HS-5 (cell line): Measurements from ENCODE around the gene SORD.
"Not testable (repeated sequence)": the region's sequence is repeated elsewhere in the genome, so short reads cannot be mapped to it uniquely, and the experiment has no call there.

Experiments
- DNase-seq: peaks from one replicate; pipeline ENCODE4 v3.0.0-alpha.2; 2012; ENCODE audit warnings: low read depth

SORD gene

GRCh38 chr15:45097466-45097865, 74.5 kb downstream of the SORD start:
- no peak for DNase-seq

DNA sequence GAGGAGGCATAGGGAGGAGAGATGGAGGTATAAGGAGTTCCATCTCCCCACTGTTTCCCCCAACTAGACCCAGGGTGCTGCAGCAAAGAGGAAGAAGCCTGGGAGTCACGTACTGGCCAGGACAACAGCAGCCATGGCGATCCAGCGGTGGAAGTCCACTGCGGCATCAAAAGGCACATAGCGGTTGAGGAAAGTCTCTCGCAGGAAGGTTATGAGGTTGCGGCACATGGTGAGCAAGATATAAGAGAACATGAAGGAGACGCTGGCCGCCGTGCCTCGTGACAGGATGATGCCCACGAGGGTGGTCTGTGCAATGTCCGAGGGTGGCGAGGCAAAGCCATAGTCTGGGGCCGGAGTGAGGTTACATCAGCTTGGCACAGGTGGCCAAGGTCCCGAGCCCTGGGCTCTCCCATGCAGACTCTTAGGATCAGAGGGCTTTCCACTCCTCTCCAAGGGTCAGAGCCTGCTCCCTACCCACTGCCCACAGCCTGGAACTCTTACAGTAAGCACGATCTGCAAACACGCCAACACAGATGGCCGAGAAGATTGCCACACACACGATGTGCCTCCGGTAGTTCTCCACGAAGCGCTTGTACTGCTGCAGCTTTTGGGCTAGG, 76.7 kb downstream of the SORD start:
- DNase-seq: no peak

DNA sequence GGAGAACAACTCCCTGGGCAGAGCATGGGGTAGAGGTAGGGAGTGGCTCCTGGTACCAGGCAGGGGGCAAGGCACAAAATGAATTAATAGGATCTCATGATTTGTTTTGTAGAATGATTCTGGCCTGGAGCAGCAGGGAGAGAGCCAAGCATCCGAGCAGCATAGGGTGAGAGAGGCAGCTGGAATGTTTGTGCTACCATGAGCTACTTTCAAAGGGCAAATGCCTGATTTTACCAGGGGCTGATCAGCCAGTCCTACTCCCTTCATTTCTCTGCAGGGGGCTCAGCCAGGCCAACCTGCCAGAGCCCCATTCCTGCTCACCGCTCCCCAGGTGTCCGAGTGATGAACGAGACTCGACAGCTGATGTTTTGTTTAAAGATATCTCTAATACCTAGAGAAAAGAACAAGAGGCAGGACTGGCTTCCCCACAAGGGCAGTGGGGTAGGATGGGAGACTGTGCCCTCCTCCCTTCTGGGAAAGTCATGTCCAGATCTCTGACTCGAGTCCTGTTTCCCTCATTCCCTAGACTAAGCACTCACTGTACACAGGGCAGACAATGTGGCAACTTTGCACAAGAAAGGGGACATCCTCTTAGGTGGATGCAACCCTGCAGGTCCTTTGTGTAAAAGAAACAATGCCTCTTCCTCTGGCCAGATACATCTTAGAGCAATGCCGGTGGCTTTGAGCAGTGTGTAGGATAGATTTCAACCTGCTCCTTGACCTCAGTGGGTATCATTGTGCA, 78.1 kb downstream of the SORD start:
- DNase-seq: no peak

GRCh38 chr15:45101749-45102148, 78.8 kb downstream of the SORD start:
- DNase-seq: no peak

- DNase-seq: no peak
Observed at GRCh38 chr15:45102226-45102625, 79.2 kb downstream of the SORD start.

- DNase-seq: not testable (repeated sequence)
Observed at GRCh38 chr15:45104170-45104569, 81.2 kb downstream of the SORD start.

DNA sequence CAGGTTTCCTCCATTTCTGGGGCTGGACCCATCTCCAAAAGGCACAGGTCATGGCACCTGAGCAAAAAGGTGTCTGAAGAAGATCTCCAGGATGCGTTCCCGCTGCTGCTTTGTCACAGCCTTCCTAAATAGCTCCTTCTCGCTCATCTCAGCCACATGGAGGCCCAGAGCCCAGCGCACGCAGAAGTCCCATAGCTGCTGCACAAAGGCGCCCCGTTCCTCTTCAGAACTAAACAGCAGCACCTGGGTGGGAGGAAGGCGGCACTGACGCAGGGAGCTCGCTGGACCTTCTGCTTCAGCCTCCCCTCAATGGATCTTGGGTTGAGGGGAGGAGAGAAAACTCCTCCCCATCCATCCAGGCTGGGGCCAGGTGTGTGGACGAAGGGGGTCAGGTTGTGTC, 82.6 kb downstream of the SORD start:
- DNase-seq: no peak

DNA sequence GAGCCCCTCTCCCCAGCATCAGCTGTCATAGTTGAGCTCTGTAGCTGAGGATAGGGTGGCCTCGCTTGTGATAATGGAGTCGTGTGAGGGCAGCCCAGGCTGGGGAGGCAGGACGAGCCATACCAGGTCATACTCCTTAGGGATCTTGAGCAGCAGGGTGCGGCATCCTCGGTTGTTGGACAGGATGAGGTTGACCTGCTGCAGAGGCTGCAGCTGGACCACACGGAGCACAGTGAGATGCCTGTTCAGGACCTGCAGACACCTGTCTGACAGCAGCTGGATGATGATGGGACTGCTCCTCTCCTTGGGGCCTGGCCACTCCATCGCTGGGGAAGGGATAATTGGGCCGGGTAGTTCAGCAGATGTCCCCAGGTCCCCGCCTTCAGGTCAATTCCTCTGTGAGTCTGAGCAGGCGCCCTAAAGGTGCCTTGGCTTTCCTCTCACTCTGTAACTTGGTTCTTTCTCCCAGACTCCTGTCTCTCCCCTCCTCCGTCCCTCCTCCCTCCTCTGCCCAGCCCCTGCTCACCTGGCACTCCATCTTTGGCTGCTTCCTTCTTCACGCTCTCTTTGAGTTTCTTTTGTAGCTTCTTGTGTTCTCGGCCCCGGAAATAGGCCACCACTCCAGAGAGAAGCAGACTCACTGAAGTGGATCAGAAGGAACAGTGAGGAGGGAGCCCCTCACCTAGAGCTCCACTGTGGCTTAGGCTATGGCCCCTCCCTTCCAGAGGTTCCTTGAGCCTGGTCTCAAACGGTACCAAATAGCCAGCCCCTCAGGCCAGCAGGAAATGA, 83.2 kb downstream of the SORD start:
- no peak for DNase-seq

DNA sequence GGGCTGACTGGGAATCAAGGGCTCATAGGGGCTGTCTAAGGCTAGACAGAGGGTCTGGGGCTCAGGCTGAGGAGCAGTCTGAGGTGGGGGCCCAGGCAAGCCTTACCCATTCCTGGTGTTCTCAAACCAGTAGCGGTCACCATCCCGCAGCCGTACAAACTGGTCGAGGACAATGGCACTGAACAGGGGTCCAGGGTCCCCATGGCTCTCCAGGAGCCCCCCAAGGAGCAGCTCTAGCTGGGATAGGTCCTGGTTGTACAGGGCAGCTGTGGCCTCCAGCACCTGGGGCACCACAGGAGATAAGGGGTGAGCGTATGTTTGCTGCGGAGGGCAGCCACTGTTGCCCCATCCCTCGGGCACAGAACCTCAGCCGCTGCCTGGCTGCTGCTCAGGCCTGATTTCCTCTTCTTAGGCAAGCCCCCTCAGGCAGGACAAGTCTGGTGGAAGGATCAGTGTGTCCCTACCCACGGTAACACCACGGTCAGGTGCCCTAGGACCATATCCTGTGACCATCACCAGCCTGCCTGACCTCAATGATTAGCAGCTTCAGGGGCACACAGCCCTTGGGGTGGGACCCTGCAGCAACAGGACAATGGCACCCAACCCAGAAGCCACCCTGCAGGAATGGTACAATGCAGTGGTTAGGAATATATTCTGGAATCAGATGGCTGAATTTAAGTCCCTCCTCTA, 85.1 kb downstream of the SORD start:
- no peak for DNase-seq

DNA sequence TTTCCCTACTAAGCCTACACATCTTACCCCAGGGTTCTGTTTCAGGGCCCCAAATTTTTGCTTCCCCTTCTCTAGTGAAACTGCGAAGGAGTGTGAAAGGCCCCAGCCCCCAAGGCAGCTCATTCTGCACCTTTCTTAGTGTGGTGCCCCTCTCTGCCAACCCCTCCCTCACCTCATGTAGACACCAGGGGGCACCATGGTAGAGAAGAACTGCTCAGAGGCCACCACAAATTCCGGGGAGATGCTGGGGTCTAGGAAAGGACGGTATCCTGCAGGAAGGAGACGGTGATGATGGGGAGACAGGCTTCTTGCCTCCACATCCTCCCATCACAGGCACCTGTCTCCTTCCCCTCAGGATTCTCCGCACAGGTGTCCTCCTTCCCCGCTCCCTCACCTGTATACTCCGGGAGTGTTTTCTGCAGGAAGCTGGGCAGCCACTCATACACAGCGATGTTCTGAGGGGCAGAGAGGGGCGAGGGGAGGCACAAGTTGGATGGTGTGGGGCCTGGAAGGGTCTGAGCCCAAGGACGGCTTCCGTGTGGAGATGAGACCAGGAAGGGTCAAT, 87.3 kb downstream of the SORD start:
- no peak for DNase-seq

- no peak for DNase-seq
Observed at GRCh38 chr15:45111390-45112142, 88.6 kb downstream of the SORD start.

GRCh38 chr15:45112143-45112590, 89.2 kb downstream of the SORD start:
- DNase-seq: no peak

DNA sequence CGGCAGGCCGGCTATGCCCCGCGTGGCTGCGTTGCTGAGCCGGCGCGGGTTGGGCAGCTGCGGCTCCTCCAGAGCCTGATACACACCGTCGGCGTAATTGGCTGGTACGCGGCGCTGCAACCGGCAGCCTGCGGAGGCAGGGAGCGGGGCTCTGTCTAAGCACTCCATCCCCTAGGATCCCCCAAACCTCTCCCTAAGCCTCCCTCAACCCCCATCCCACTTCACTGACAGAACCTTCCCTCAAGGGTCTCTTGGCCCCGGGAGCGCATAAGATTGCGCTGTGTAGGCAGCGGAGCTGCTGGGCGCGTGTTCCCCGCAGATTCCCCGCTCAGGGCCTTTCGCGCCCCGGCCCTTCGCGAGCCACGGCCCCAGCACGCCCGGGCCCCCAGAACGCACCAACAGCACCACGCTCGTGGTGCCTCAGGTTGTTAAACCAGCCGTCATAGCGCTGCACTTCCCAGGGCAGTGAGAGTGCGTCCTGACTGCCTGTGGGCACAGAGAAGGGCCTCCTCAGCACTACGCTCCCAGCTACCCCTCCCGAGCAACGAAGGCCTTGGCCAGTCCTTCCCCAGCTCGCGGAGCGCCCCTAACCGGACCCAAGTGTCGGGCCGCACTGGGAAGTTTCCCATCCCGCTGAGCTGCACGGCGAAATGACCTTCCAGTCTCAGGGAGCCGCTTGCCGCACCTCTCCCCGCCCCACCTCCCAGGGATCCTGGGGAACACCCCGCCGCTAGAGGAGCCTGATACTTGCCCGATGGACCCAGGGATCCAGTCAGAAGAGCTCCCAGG, 89.8 kb downstream of the SORD start:
- no peak for DNase-seq

- no peak for DNase-seq
Observed at GRCh38 chr15:45113380-45113990, 90.5 kb downstream of the SORD start.

DNA sequence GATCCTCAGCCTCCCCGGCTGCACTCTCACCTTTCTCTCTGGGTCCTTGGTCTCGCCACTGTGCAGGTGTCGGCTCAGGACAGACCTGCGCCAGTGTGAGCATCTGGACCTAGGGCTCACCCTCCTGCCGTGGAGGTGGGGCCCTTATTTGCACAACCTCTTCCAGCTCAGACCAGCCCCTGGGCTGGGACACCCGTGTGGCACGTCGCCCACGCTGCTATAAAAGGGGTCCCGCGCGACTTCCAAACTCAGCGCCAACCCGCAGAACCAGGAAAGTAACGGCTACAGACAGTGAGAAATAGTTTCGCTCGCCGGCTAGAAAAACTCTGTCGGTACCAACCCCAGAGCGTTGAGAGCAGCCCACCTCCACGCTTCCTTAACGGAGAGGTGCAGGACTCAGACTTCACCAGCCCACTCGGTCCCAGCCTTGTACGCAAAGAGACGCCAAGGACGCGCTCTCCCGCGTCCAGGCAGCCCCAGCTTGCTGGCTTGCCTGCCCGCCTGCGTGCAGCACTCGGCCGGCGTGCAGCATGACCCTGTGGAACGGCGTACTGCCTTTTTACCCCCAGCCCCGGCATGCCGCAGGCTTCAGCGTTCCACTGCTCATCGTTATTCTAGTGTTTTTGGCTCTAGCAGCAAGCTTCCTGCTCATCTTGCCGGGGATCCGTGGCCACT, 91.2 kb downstream of the SORD start, which contains the start of the genes DUOX2 and DUOXA2:
Gene DUOX2 (minus strand): TSS at position 97 of the 675 bp plus-strand sequence. CDS start 761 bp downstream, outside the sequence.
Gene DUOXA2 (plus strand): TSS at position 251 of the 675 bp plus-strand sequence. CDS start 280 bp downstream, at position 531.
- DNase-seq: no peak

DNA sequence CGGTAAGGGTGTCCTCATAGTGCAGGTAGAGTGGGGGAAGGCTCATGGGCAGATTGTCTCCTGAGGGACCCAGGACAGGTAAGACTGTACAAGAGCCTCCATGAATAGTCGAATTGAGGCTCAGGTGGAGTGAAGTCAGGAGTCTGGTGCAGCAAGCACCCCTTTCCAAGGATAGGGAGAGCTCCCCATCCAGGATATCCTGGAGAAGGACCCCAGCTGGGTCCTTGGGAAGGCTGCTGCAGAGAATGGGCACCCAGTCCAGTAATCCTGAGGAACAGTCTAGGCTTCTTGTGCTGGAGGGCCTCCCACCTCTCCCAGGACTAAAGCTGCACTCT, 91.7 kb downstream of the SORD start:
- no peak for DNase-seq

DNA sequence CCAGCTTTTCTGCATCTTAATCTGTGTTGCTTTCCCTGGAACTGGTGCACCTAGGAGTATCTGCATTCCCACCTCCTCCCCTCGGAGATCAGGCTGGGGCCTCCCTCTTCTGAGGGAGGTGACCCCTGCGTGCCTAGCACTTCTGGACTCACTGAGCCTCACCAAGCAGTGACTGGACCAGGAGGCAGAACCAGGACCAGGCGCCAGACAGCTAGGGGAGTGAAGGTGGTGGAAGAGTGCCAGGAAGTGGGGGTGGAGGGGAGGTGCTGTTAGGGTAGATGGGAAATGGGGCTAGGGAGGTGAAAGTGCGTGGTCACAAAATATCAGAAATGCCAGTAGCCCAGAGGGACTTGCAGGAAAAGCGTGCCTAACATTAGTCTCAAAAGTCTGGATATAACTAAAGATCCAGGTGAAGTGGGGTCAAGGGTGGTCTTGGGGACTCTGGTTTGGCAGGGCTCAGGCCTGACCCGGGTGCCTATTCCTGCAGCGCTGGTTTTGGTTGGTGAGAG, 92.4 kb downstream of the SORD start:
- DNase-seq: no peak

DNA sequence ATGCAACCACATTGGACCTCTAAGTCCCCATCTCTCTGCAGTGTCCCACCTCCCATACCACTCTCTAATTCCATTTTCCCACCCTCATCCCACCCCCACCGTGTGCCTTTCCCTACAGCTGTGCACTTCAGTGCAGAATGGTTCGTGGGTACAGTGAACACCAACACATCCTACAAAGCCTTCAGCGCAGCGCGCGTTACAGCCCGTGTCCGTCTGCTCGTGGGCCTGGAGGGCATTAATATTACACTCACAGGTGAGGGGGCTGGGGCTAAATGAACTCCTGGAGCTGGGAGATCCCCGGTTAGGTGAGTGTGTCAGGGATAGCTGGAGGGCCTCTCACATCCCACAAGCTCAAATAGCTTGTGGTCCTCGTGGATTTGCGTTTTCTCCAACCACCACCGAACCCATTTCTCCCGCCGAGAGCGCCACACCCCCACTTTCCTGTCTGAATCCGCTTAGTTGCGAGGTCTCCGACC, 93.0 kb downstream of the SORD start:
- no peak for DNase-seq
